Stimulated activated CD4-positive, alpha-beta T cell treated with anti-CD3 and anti-CD28 coated beads, Interleukin-15, amount 100 ng/mL, for 1 hour (primary cell): Measurements from ENCODE around the gene MTSS2.
"Not testable (repeated sequence)": the region's sequence is repeated elsewhere in the genome, so short reads cannot be mapped to it uniquely, and the experiment has no call there.

ENCODE experiments used
- DNase-seq, 2 donors: peaks; one replicate each; pipeline ENCODE4 v3.0.0-alpha.2; 2020; ENCODE audit warnings: low read depth in 1 of 2, low spot score in 1 of 2

The MTSS2 gene

GRCh38 chr16:70675851-70676513 lies 9.9 kb downstream of the MTSS2 start:
- no peak for DNase-seq

GRCh38 chr16:70674221-70675014 lies 11.4 kb downstream of the MTSS2 start:
- DNase-seq: no peak

GRCh38 chr16:70670938-70671337 lies 14.9 kb downstream of the MTSS2 start:
- DNase-seq: not testable (repeated sequence)

- no peak for DNase-seq
Measured at GRCh38 chr16:70670175-70670574, 15.7 kb downstream of the MTSS2 start.

GRCh38 chr16:70665806-70666735 lies 19.8 kb downstream of the MTSS2 start:
- DNase-seq: no peak

- DNase-seq: no peak
Measured at GRCh38 chr16:70665113-70665694, 20.6 kb downstream of the MTSS2 start.

- no peak for DNase-seq
Measured at GRCh38 chr16:70664325-70665112, 21.3 kb downstream of the MTSS2 start.

- no peak for DNase-seq
Measured at GRCh38 chr16:70663524-70664324, 22.1 kb downstream of the MTSS2 start.

GRCh38 chr16:70662991-70663523 lies 22.8 kb downstream of the MTSS2 start:
- no peak for DNase-seq

- DNase-seq: no peak
Measured at GRCh38 chr16:70661918-70662641, 23.8 kb downstream of the MTSS2 start.

- DNase-seq: no peak
Measured at GRCh38 chr16:70661534-70661917, 24.3 kb downstream of the MTSS2 start.

- no peak for DNase-seq
Measured at GRCh38 chr16:70660672-70661350, 25.0 kb downstream of the MTSS2 start.

GRCh38 chr16:70659953-70660671 lies 25.7 kb downstream of the MTSS2 start:
- DNase-seq: no peak

GRCh38 chr16:70659546-70659945 lies 26.3 kb downstream of the MTSS2 start:
- DNase-seq: no peak

GRCh38 chr16:70658921-70659320 lies 26.9 kb downstream of the MTSS2 start:
- no peak for DNase-seq

GRCh38 chr16:70657956-70658355 lies 27.9 kb downstream of the MTSS2 start:
- no peak for DNase-seq

- no peak for DNase-seq
Measured at GRCh38 chr16:70656712-70657263, 29.1 kb downstream of the MTSS2 start.
